ENCODE results near the gene JAKMIP3.

The JAKMIP3 gene

GRCh38 chr10:132063432-132063831 lies 2.3 kb upstream of the JAKMIP3 start:
- Histone ChIP-seq H3K56ac (ENCODE audit: low read length) (no peak overlapping the region), H4K5ac (ENCODE audit: low read length) (no peak overlapping the region), H3K18ac (ENCODE audit: low read length) (no peak overlapping the region), H3K36me3 (ENCODE audit: control insufficient read depth, insufficient read depth, low read length) (no peaks in the 10 kb centered on the region), H3K4me1 (ENCODE audit: control insufficient read depth, low read depth, low read length) (no peaks in the 10 kb centered on the region), H3K4me2 (ENCODE audit: low read length) (no peak overlapping the region), H3K4me3 (ENCODE audit: low read length) (no peak overlapping the region), H3K27ac (ENCODE audit: low read depth, low read length) (no peak overlapping the region), H3K79me2 (ENCODE audit: control insufficient read depth, insufficient read depth, low read length) (no peaks in the 10 kb centered on the region), H3K9ac (ENCODE audit: low read length) (no peak overlapping the region), H2BK120ac (ENCODE audit: low read depth, low read length) (no peak overlapping the region), H3K4ac (ENCODE audit: low read depth, low read length) (no peak overlapping the region), H2BK5ac (ENCODE audit: low read length) (no peak overlapping the region), H3K79me1 (ENCODE audit: low read length) (no peaks in the 10 kb centered on the region), H2BK15ac (replicated peaks; ENCODE audit: low read depth) (no peak overlapping the region), H3K23ac (ENCODE audit: low read length) (no peak overlapping the region), H4K8ac (ENCODE audit: low read depth, low read length) (no peak overlapping the region), H3K27me3 (ENCODE audit: insufficient read depth, low read length, poor library complexity) (no peaks in the 10 kb centered on the region), H2AK5ac (ENCODE audit: low read length) (no peak overlapping the region)
- WGBS (ENCODE audit: extremely low coverage, insufficient coverage, low lambda C conversion rate): no CpG with 5 or more reads among the region's 10 CpGs
- no peak for DNase-seq

- H3K56ac ChIP-seq (ENCODE audit: low read length): no peak overlapping the region
- no peak overlapping the region for H3K4me3 ChIP-seq (ENCODE audit: low read length)
- no peak overlapping the region for H3K9ac ChIP-seq (ENCODE audit: low read length)
- H3K79me1 ChIP-seq (ENCODE audit: low read length): no peaks in the 10 kb centered on the region
- no peak overlapping the region for H3K18ac ChIP-seq (ENCODE audit: low read length)
- H3K36me3 ChIP-seq (ENCODE audit: control insufficient read depth, insufficient read depth, low read length): no peaks in the 10 kb centered on the region
- no peak overlapping the region for H2AK5ac ChIP-seq (ENCODE audit: low read length)
- DNase-seq: no peak
- no peak overlapping the region for H2BK15ac ChIP-seq (replicated peaks; ENCODE audit: low read depth)
- no peaks in the 10 kb centered on the region for H3K27me3 ChIP-seq (ENCODE audit: insufficient read depth, low read length, poor library complexity)
- no peak overlapping the region for H3K4me2 ChIP-seq (ENCODE audit: low read length)
- no peaks in the 10 kb centered on the region for H3K79me2 ChIP-seq (ENCODE audit: control insufficient read depth, insufficient read depth, low read length)
- no peak overlapping the region for H2BK5ac ChIP-seq (ENCODE audit: low read length)
- H3K27ac ChIP-seq (ENCODE audit: low read depth, low read length): no peak overlapping the region
- no CpG with 5 or more reads among the region's 30 CpGs for WGBS (ENCODE audit: extremely low coverage, insufficient coverage, low lambda C conversion rate)
- no peak overlapping the region for H3K23ac ChIP-seq (ENCODE audit: low read length)
- no peak overlapping the region for H2BK120ac ChIP-seq (ENCODE audit: low read depth, low read length)
- no peak overlapping the region for H3K4ac ChIP-seq (ENCODE audit: low read depth, low read length)
- H3K4me1 ChIP-seq (ENCODE audit: control insufficient read depth, low read depth, low read length): no peaks in the 10 kb centered on the region
- H4K5ac ChIP-seq (ENCODE audit: low read length): no peak overlapping the region
- no peak overlapping the region for H4K8ac ChIP-seq (ENCODE audit: low read depth, low read length)
These were observed 1.5 kb upstream of the JAKMIP3 start for GRCh38 chr10:132064082-132064755.

GRCh38 chr10:132064771-132065437 lies 842 bp upstream of the JAKMIP3 start:
- no peak for DNase-seq
- WGBS (ENCODE audit: extremely low coverage, insufficient coverage, low lambda C conversion rate): no CpG with 5 or more reads among the region's 24 CpGs
- no peaks in the 10 kb centered on the region for H3K4me1 ChIP-seq (ENCODE audit: control insufficient read depth, low read depth, low read length)
- H2BK5ac ChIP-seq (ENCODE audit: low read length): no peak overlapping the region
- H3K18ac ChIP-seq (ENCODE audit: low read length): no peak overlapping the region
- H3K4me2 ChIP-seq (ENCODE audit: low read length): no peak overlapping the region
- no peak overlapping the region for H3K9ac ChIP-seq (ENCODE audit: low read length)
- H3K4ac ChIP-seq (ENCODE audit: low read depth, low read length): no peak overlapping the region
- H2BK120ac ChIP-seq (ENCODE audit: low read depth, low read length): no peak overlapping the region
- no peak overlapping the region for H3K4me3 ChIP-seq (ENCODE audit: low read length)
- H4K8ac ChIP-seq (ENCODE audit: low read depth, low read length): no peak overlapping the region
- H3K27ac ChIP-seq (ENCODE audit: low read depth, low read length): no peak overlapping the region
- H3K23ac ChIP-seq (ENCODE audit: low read length): no peak overlapping the region
- H3K79me1 ChIP-seq (ENCODE audit: low read length): no peaks in the 10 kb centered on the region
- no peaks in the 10 kb centered on the region for H3K27me3 ChIP-seq (ENCODE audit: insufficient read depth, low read length, poor library complexity)
- H4K5ac ChIP-seq (ENCODE audit: low read length): no peak overlapping the region
- H3K36me3 ChIP-seq (ENCODE audit: control insufficient read depth, insufficient read depth, low read length): no peaks in the 10 kb centered on the region
- peak overlapping the region; percentile 10 for H3K56ac ChIP-seq (ENCODE audit: low read length)
- no peaks in the 10 kb centered on the region for H3K79me2 ChIP-seq (ENCODE audit: control insufficient read depth, insufficient read depth, low read length)
- no peak overlapping the region for H2BK15ac ChIP-seq (replicated peaks; ENCODE audit: low read depth)
- no peak overlapping the region for H2AK5ac ChIP-seq (ENCODE audit: low read length)

GRCh38 chr10:132066186-132066585 lies 440 bp downstream of the JAKMIP3 start:
- H4K5ac ChIP-seq (ENCODE audit: low read length): no peak overlapping the region
- no peak overlapping the region for H3K18ac ChIP-seq (ENCODE audit: low read length)
- H2BK15ac ChIP-seq (replicated peaks; ENCODE audit: low read depth): no peak overlapping the region
- no peaks in the 10 kb centered on the region for H3K36me3 ChIP-seq (ENCODE audit: control insufficient read depth, insufficient read depth, low read length)
- H3K4me1 ChIP-seq (ENCODE audit: control insufficient read depth, low read depth, low read length): no peaks in the 10 kb centered on the region
- H3K9ac ChIP-seq (ENCODE audit: low read length): no peak overlapping the region
- no peak overlapping the region for H3K4ac ChIP-seq (ENCODE audit: low read depth, low read length)
- H2AK5ac ChIP-seq (ENCODE audit: low read length): no peak overlapping the region
- no peak overlapping the region for H3K4me2 ChIP-seq (ENCODE audit: low read length)
- no peak overlapping the region for H2BK5ac ChIP-seq (ENCODE audit: low read length)
- no peak overlapping the region for H3K56ac ChIP-seq (ENCODE audit: low read length)
- no peak overlapping the region for H4K8ac ChIP-seq (ENCODE audit: low read depth, low read length)
- H2BK120ac ChIP-seq (ENCODE audit: low read depth, low read length): no peak overlapping the region
- H3K79me1 ChIP-seq (ENCODE audit: low read length): no peaks in the 10 kb centered on the region
- no CpG with 5 or more reads among the region's 15 CpGs for WGBS (ENCODE audit: extremely low coverage, insufficient coverage, low lambda C conversion rate)
- no peak overlapping the region for H3K27ac ChIP-seq (ENCODE audit: low read depth, low read length)
- no peak overlapping the region for H3K4me3 ChIP-seq (ENCODE audit: low read length)
- H3K79me2 ChIP-seq (ENCODE audit: control insufficient read depth, insufficient read depth, low read length): no peaks in the 10 kb centered on the region
- no peak overlapping the region for H3K23ac ChIP-seq (ENCODE audit: low read length)
- DNase-seq: no peak
- no peaks in the 10 kb centered on the region for H3K27me3 ChIP-seq (ENCODE audit: insufficient read depth, low read length, poor library complexity)

GRCh38 chr10:132066812-132067211 lies 1.1 kb downstream of the JAKMIP3 start:
- no peak overlapping the region for H4K5ac ChIP-seq (ENCODE audit: low read length)
- H3K4me3 ChIP-seq (ENCODE audit: low read length): no peak overlapping the region

More at GRCh38 chr10:132066812-132067211, 1.1 kb downstream of the JAKMIP3 start:
- Histone ChIP-seq H3K79me2 (ENCODE audit: control insufficient read depth, insufficient read depth, low read length) (no peaks in the 10 kb centered on the region), H3K27me3 (ENCODE audit: insufficient read depth, low read length, poor library complexity) (no peaks in the 10 kb centered on the region), H2BK5ac (ENCODE audit: low read length) (no peak overlapping the region), H3K23ac (ENCODE audit: low read length) (no peak overlapping the region), H3K4me2 (ENCODE audit: low read length) (no peak overlapping the region), H3K27ac (ENCODE audit: low read depth, low read length) (no peak overlapping the region), H3K9ac (ENCODE audit: low read length) (no peak overlapping the region), H3K18ac (ENCODE audit: low read length) (no peak overlapping the region), H2BK120ac (ENCODE audit: low read depth, low read length) (no peak overlapping the region), H4K8ac (ENCODE audit: low read depth, low read length) (no peak overlapping the region), H3K79me1 (ENCODE audit: low read length) (no peaks in the 10 kb centered on the region), H3K4ac (ENCODE audit: low read depth, low read length) (no peak overlapping the region), H2BK15ac (replicated peaks; ENCODE audit: low read depth) (no peak overlapping the region), H2AK5ac (ENCODE audit: low read length) (no peak overlapping the region), H3K4me1 (ENCODE audit: control insufficient read depth, low read depth, low read length) (no peaks in the 10 kb centered on the region), H3K36me3 (ENCODE audit: control insufficient read depth, insufficient read depth, low read length) (no peaks in the 10 kb centered on the region), H3K56ac (ENCODE audit: low read length) (no peak overlapping the region)
- no peak for DNase-seq
- WGBS (ENCODE audit: extremely low coverage, insufficient coverage, low lambda C conversion rate): no CpG with 5 or more reads among the region's 13 CpGs

Measured in mesendoderm (in vitro differentiated cells).